ENCODE results near the gene SH2D7.
A peak's percentile ranks its signal among the peaks of the same experiment; 100 is the strongest.

SH2D7 gene

GRCh38 chr15:78076231-78077052, 15.9 kb upstream of the SH2D7 start:
- no peak for DNase-seq (ENCODE audit: low read depth)

GRCh38 chr15:78077053-78077870, 15.1 kb upstream of the SH2D7 start, which contains the start of gene TBC1D2B:
TSS of gene TBC1D2B (minus strand) at chr15:78077711. CDS start at chr15:78077652, 59 bp downstream.
- TF ChIP-seq CTCF (IDR thresholded peaks at IDR 0.05; ENCODE audit: low read depth, low read length, missing control alignments) = no peak
- DNase-seq (ENCODE audit: low read depth) = no peak
- peak within 1 kb of the TSS; percentile 72 for H3K4me3 ChIP-seq (ENCODE audit: low read depth, low read length)
- in situ Hi-C loops (cut with HindIII; ENCODE audit: low sequenced_read_pairs) = no loop called here

More at GRCh38 chr15:78076231-78077052, 15.9 kb upstream of the SH2D7 start:
- TF ChIP-seq CTCF (IDR thresholded peaks at IDR 0.05; ENCODE audit: low read depth, low read length, missing control alignments) = no peak
- peak overlapping the region; percentile 72 for H3K4me3 ChIP-seq (ENCODE audit: low read depth, low read length)
- in situ Hi-C loops (cut with HindIII; ENCODE audit: low sequenced_read_pairs) = no loop called here

GRCh38 chr15:78077871-78078210, 14.5 kb upstream of the SH2D7 start:
- TF ChIP-seq CTCF (IDR thresholded peaks at IDR 0.05; ENCODE audit: low read depth, low read length, missing control alignments) = no peak
- no peak for DNase-seq (ENCODE audit: low read depth)
- in situ Hi-C loops (cut with HindIII; ENCODE audit: low sequenced_read_pairs) = no loop called here
- H3K4me3 ChIP-seq (ENCODE audit: low read depth, low read length) = peak overlapping the region; percentile 72

- TF ChIP-seq CTCF (IDR thresholded peaks at IDR 0.05; ENCODE audit: low read depth, low read length, missing control alignments) = no peak
- no peak overlapping the region for H3K4me3 ChIP-seq (ENCODE audit: low read depth, low read length)
- in situ Hi-C loops (cut with HindIII; ENCODE audit: low sequenced_read_pairs) = no loop called here
- DNase-seq (ENCODE audit: low read depth) = no peak
These were observed 12.9 kb upstream of the SH2D7 start for GRCh38 chr15:78079298-78080087.

GRCh38 chr15:78080088-78080460, 12.3 kb upstream of the SH2D7 start:
- H3K4me3 ChIP-seq (ENCODE audit: low read depth, low read length) = no peak overlapping the region
- DNase-seq (ENCODE audit: low read depth) = no peak
- TF ChIP-seq CTCF (IDR thresholded peaks at IDR 0.05; ENCODE audit: low read depth, low read length, missing control alignments) = no peak
- in situ Hi-C loops (cut with HindIII; ENCODE audit: low sequenced_read_pairs) = no loop called here

- in situ Hi-C loops (cut with HindIII; ENCODE audit: low sequenced_read_pairs) = no loop called here
- DNase-seq (ENCODE audit: low read depth) = no peak
- no peak for TF ChIP-seq CTCF (IDR thresholded peaks at IDR 0.05; ENCODE audit: low read depth, low read length, missing control alignments)
- H3K4me3 ChIP-seq (ENCODE audit: low read depth, low read length) = no peak overlapping the region
These were observed 10.1 kb upstream of the SH2D7 start for GRCh38 chr15:78082106-78082742.

All from astrocyte of the cerebellum (primary cell).